Cardiac septum (tissue), 1 donor: ENCODE data around the gene DMKN. TPM values are rescaled to one million over a fixed set of nuclear protein-coding genes. Genes with fewer than 3 reads are reported as not detected.
A peak's percentile ranks its signal among the peaks of the same experiment; 100 is the strongest.

Experiments used
- DNase-seq: peaks from one replicate; pipeline ENCODE4 v3.0.0-alpha.2; 2020; ENCODE audit warnings: low spot score
- intact Hi-C: fragments of 100-400 bp; cut with DNase I; formaldehyde crosslinking; loops from one replicate; pipeline ENCODE4 v1.14.0; 2022
- total RNA-seq: library from RNA; stranded (reverse); fragmentation: NEBNext Ultra II Directional; extraction: Animal tissue kit (Norgen Biotek cat#: 25700); gene quantifications from one replicate; pipeline ENCODE4 v1.2.1, GENCODE V29; 2021
- donor health status: DM: no; HTN: no; CAD: no.

Gene DMKN
- total RNA-seq, 1 donor from 2014 or later, result 4.2 TPM

DNA sequence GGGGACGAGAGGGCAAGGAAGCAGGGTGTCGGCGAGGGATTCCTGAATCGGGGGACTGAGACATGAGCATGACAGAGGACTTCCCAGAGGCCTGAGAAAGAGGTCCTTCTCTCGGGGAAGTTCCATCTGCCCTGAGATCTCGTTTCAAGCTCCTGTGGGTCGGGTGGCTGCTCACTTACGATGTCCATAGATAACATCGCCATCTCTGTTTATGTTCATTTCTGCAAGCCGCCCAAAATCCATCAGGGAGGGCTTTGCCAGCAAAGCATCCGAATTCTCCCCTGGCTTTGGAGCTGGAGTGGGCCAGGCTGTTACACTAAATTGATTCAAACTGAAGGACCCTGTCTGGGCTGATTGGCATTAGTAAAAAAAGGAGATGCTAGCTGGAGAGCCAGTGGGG, 5.9 kb downstream of the DMKN start:
- DNase-seq, result no peak
- intact Hi-C loops, result no loop called here

GRCh38 chr19:35506011-35506410, 7.4 kb downstream of the DMKN start:
- intact Hi-C loops, result no loop called here
- DNase-seq, result no peak

DNA sequence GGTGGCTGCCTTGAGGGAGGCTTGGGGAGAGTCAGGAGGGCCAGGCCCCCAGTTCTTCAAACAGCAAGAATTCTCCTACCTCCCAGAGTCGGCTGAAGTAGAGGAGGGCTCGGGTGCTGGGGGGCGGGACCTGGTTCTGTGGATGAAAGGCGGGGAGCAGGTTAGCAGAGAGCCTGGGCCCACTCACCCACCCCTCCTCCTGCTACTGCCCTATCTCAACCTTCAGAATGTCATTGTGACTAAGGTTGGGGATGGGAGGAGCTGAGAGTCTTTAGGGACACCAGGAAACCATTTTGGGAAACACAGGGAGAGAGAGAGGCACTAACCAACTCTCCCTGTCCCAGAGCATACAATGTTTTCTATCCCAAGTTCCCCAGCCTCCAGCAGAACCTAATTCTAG, 10.7 kb downstream of the DMKN start:
- no peak for DNase-seq
- intact Hi-C loops, result no loop called here

DNA sequence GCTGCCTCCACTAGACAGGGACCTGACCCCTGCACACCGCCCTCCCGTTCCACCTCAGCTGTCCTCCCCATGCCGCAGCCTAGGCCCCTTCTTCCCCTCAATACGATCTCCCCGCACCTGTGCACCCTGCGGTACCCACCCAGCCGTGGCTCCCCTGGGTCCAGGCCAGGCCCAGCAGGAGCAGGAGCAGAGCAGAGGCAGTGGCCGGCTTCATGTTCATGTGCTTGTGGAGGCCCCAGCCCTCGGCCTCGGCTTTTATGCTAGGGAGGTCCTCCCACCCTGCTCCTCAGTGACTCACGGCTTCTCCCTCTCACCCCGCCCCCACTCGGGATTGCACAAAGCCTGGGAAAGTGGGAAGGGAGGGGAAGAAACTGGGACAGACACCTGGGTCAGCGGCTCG, 11.8 kb downstream of the DMKN start:
- intact Hi-C loops, result no loop called here
- DNase-seq, result no peak

GRCh38 chr19:35500611-35501010, 12.8 kb downstream of the DMKN start:
- no peak for DNase-seq
- intact Hi-C loops, result no loop called here

- intact Hi-C loops, result no loop called here
- DNase-seq, result no peak
These were observed 14.4 kb downstream of the DMKN start for GRCh38 chr19:35498984-35499527.

GRCh38 chr19:35498220-35498619, 15.2 kb downstream of the DMKN start:
- intact Hi-C loops, result no loop called here

DNA sequence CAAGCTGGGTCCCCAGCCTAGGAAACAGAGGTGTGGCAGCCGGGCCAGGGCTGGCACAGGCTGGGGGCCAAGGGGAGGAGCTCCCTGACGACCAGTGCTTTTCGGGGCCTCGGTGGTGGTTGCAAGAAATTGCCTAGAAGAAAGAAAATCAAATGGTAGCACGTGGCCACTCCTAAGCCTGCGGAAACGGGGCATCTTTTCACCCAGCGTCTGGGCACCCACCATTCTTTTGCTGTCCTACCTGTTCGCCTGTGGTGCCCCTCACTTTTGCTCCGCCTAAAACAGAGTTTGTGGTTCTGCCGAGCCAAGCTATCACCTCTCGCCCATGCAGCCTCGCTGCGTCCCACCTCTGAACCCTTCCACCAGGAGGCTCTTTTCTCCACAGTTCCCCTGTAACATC, 16.0 kb downstream of the DMKN start:
- intact Hi-C loops, result no loop called here
- DNase-seq, result no peak

More at GRCh38 chr19:35498220-35498619, 15.2 kb downstream of the DMKN start:
- DNase-seq, result no peak

- peak; percentile 88 for DNase-seq
- intact Hi-C loops, result loop anchor here (1.0 kb wide), 1 partner anchor 143 kb away; no protein-coding TSS in a partner anchor
These were observed 18.1 kb downstream of the DMKN start for GRCh38 chr19:35495107-35496064.

DNA sequence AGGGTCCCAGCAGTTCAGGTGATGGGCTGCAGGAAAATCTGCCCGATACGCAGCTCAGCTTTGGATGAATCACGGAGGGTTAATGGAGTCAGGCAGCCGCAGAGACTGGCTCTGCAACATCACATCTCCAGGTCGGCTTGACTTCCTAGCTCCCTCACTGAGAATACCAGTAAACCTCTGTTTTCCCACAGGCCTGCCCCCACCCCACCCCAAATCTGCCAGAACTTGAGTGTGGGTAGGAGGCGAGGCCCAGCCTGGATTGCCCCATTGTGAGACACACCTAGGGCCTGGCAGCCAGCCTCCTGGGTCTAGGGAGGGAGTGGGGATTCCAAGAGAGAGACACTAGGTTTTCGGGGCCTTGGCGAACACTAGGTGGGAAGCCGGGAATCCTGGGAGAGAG, 19.5 kb downstream of the DMKN start:
- intact Hi-C loops, result no loop called here
- no peak for DNase-seq

GRCh38 chr19:35491836-35492360, 21.6 kb downstream of the DMKN start:
- no peak for DNase-seq
- intact Hi-C loops, result no loop called here

GRCh38 chr19:35490364-35490763, 23.1 kb downstream of the DMKN start, which contains the start of gene KRTDAP:
TSS of gene KRTDAP (minus strand) at chr19:35490464. CDS start at chr19:35490442, 22 bp downstream.
- intact Hi-C loops, result no loop called here
- no peak for DNase-seq

GRCh38 chr19:35488677-35489076, 24.8 kb downstream of the DMKN start:
- intact Hi-C loops, result no loop called here
- DNase-seq, result no peak

GRCh38 chr19:35487656-35488182, 25.7 kb downstream of the DMKN start:
- intact Hi-C loops, result no loop called here
- DNase-seq, result no peak

DNA sequence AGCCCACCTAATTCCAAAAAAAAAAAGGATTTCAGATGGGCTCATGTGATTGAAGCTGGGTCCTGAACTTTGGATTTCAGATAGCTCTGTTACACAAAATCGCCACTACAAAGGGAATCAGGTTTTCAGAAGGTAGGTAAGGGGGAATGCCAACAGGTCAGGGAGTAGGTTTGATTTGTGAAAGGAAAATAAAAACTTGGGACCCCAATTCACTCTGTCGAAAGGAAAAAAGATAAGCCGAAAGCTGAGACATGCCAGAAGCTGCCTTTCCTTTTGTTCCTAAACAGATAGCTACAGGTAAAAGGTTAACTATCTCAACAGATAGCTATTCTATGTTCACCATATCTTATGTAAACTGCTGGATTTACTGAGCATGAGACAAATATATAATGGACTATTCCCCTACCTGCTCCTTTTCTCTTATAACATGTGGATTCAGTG, 27.2 kb downstream of the DMKN start:
- no peak for DNase-seq
- intact Hi-C loops, result no loop called here

DNA sequence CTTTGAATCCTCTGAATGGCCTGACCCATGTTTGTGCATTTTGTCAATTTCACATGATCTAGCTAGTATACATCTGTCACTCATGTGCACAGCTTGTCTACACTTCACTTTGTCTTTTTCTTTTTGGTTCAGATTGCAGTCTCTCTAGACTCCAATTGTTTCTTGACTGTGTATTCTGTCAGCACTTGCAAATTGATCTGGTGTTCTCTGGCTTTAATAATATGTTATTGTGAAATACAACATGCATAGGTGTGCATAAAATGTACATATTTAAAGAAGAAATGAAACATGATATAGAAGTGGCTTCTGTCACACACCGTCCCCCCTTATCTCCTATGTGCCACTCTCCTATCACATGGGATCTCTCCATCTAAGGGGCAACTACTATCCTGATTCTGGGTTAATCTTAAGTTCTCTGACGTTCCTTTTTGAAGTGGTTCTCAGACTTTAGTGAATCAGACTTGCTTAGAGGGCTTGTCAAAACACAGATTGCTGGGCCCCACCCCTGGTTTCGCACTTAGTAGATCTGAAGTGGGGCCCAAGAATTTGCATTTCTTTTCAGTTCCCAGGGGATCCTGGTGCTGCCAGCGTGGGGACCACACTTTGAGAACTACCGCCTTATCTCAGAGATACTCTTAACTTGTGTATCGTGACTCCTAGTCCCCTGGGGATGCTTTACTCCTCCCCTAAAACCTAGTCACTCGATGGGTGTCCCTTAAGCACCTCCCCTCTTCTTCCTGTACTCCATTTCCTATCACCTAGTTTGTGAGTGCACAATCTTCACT, 29.0 kb downstream of the DMKN start:
- no peak for DNase-seq
- intact Hi-C loops, result no loop called here

GRCh38 chr19:35483089-35483488, 30.4 kb downstream of the DMKN start:
- DNase-seq, result no peak
- intact Hi-C loops, result no loop called here

- intact Hi-C loops, result no loop called here
- DNase-seq, result no peak
These were observed 34.4 kb downstream of the DMKN start for GRCh38 chr19:35478794-35479677.

DNA sequence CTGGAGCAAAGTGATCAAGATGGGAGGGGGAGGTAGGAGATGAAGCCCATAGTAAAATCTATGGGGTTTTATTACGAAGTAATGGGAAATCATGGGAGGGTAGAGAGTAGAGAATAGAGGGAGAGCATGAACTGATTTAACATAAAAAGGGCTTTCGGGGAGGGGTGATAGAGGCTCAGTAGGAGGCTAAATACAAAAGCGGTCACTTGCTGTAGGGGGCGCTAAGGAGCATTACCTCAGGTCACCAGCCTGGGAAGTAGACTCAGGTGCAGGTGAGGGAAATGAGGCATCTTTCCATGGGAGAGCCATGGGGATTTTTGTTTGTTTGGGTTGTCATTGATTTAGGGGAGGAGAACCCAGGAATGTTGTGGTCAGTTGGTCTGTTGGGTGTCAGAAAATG, 37.3 kb downstream of the DMKN start:
- intact Hi-C loops, result no loop called here
- no peak for DNase-seq
